Measurements from ENCODE around the gene HECW1. TPM values are rescaled to one million over a fixed set of nuclear protein-coding genes. Genes with fewer than 3 reads are reported as not detected.

The HECW1 gene
- total RNA-seq, 3 donors from 2014 or later = 0.48 to 1.9 (median 0.66) TPM

GRCh38 chr7:43137811-43138210 lies 25.4 kb downstream of the HECW1 start:
- TF ChIP-seq CTCF (IDR thresholded peaks at IDR 0.05) (no peak), POLR2A (IDR thresholded peaks at IDR 0.05) (no peak), POLR2AphosphoS5 (IDR thresholded peaks at IDR 0.05) (no peak)
- no peaks in the 10 kb centered on the region for H3K9me3 ChIP-seq
- intact Hi-C loops (cut with DNase I; ENCODE audit: low total_unique reads) = no loop called here

GRCh38 chr7:43138710-43139109 lies 26.3 kb downstream of the HECW1 start:
- Histone ChIP-seq H3K36me3 (no peaks in the 10 kb centered on the region), H3K27me3 (peaks cover 0 to 4% of the 10 kb centered on the region in 2 donors), H3K4me1 (no peaks in the 10 kb centered on the region), H3K4me3 (no peak overlapping the region), H3K9me3 (no peaks in the 10 kb centered on the region), H3K27ac (no peak overlapping the region)
- DNase-seq (ENCODE audit: low spot score in 2 of 2) = no peak
- no peak for TF ChIP-seq POLR2A (IDR thresholded peaks at IDR 0.05)
- TF ChIP-seq POLR2AphosphoS5 (IDR thresholded peaks at IDR 0.05) = no peak
- no peak for TF ChIP-seq CTCF (IDR thresholded peaks at IDR 0.05)
- intact Hi-C loops (cut with DNase I; ENCODE audit: low total_unique reads) = no loop called here

More at GRCh38 chr7:43137811-43138210, 25.4 kb downstream of the HECW1 start:
- H3K27me3 ChIP-seq = peaks cover 0 to 4% of the 10 kb centered on the region in 2 donors
- no peaks in the 10 kb centered on the region for H3K36me3 ChIP-seq
- H3K4me1 ChIP-seq = no peaks in the 10 kb centered on the region
- H3K4me3 ChIP-seq = no peak overlapping the region
- DNase-seq (ENCODE audit: low spot score in 2 of 2) = no peak
- H3K27ac ChIP-seq = no peak overlapping the region

GRCh38 chr7:43139137-43139536 lies 26.7 kb downstream of the HECW1 start:
- no peak for DNase-seq (ENCODE audit: low spot score in 2 of 2)
- Histone ChIP-seq H3K4me1 (no peaks in the 10 kb centered on the region), H3K27ac (no peak overlapping the region), H3K9me3 (no peaks in the 10 kb centered on the region), H3K36me3 (no peaks in the 10 kb centered on the region), H3K4me3 (no peak overlapping the region), H3K27me3 (peaks cover 0 to 4% of the 10 kb centered on the region in 2 donors)
- intact Hi-C loops (cut with DNase I; ENCODE audit: low total_unique reads) = no loop called here
- TF ChIP-seq CTCF (IDR thresholded peaks at IDR 0.05) = no peak
- no peak for TF ChIP-seq POLR2AphosphoS5 (IDR thresholded peaks at IDR 0.05)
- no peak for TF ChIP-seq POLR2A (IDR thresholded peaks at IDR 0.05)

GRCh38 chr7:43140186-43140585 lies 27.7 kb downstream of the HECW1 start:
- no peak for TF ChIP-seq POLR2AphosphoS5 (IDR thresholded peaks at IDR 0.05)
- TF ChIP-seq CTCF (IDR thresholded peaks at IDR 0.05) = no peak
- TF ChIP-seq POLR2A (IDR thresholded peaks at IDR 0.05) = no peak
- peaks cover 0 to 4% of the 10 kb centered on the region in 2 donors for H3K27me3 ChIP-seq

GRCh38 chr7:43141091-43141490 lies 28.6 kb downstream of the HECW1 start:
- Histone ChIP-seq H3K27ac (no peak overlapping the region), H3K27me3 (peaks cover 0 to 4% of the 10 kb centered on the region in 2 donors), H3K36me3 (no peaks in the 10 kb centered on the region), H3K4me3 (no peak overlapping the region), H3K9me3 (no peaks in the 10 kb centered on the region), H3K4me1 (no peaks in the 10 kb centered on the region)
- TF ChIP-seq CTCF (IDR thresholded peaks at IDR 0.05) = no peak
- intact Hi-C loops (cut with DNase I; ENCODE audit: low total_unique reads) = no loop called here
- DNase-seq (ENCODE audit: low spot score in 2 of 2) = no peak

More at GRCh38 chr7:43140186-43140585, 27.7 kb downstream of the HECW1 start:
- no peaks in the 10 kb centered on the region for H3K4me1 ChIP-seq
- no peak overlapping the region for H3K4me3 ChIP-seq
- no peaks in the 10 kb centered on the region for H3K36me3 ChIP-seq
- H3K9me3 ChIP-seq = no peaks in the 10 kb centered on the region
- intact Hi-C loops (cut with DNase I; ENCODE audit: low total_unique reads) = no loop called here
- DNase-seq (ENCODE audit: low spot score in 2 of 2) = no peak
- no peak overlapping the region for H3K27ac ChIP-seq

Measured in breast epithelium (tissue), 4 donors.